IMR-90 (cell line): Measurements from ENCODE around the gene ATP11A.

Source experiments
- CEBPB ChIP-seq: IDR thresholded peaks from 2 replicates; pipeline ENCODE4 v1.6.1; 2012; ENCODE audit warnings: low read depth, low read length, improper control_type of control experiment
- MXI1 ChIP-seq: IDR thresholded peaks from 2 replicates; pipeline ENCODE4 v1.6.1; 2012; ENCODE audit warnings: low read depth, mild to moderate bottlenecking, low read length, moderate library complexity, borderline replicate concordance
- POLR2A ChIP-seq: IDR thresholded peaks from 2 replicates; pipeline ENCODE4 v1.6.1; 2012; ENCODE audit warnings: mild to moderate bottlenecking, low read depth, low read length
- RAD21 ChIP-seq: IDR thresholded peaks from 2 replicates; pipeline ENCODE4 v1.6.1; 2012; ENCODE audit warnings: low read length, improper control_type of control experiment
- RFX5 ChIP-seq: IDR thresholded peaks from 2 replicates; pipeline ENCODE4 v1.8.0; 2012; ENCODE audit warnings: low read depth, mild to moderate bottlenecking, low read length, moderate library complexity
- SMC3 ChIP-seq: fragments of 150-350 bp; IDR thresholded peaks from 2 replicates; pipeline ENCODE4 v1.6.1; 2016; ENCODE audit warnings: low read depth, mild to moderate bottlenecking, antibody characterized with exemption, low read length, moderate library complexity
- TF ChIP-seq, protein P1 (sequence below): conservative IDR thresholded peaks from 2 replicates; pipeline ENCODE4 v1.5.1; 2012; ENCODE audit warnings: mild to moderate bottlenecking, low read depth, low read length, improper control_type of control experiment
- TF ChIP-seq, protein P2 (sequence below): fragments of 150-350 bp; IDR thresholded peaks from 2 replicates; pipeline ENCODE4 v1.6.1; 2017; ENCODE audit warnings: mild to moderate bottlenecking, antibody characterized with exemption, low read length, low read depth
- TF ChIP-seq, protein P3 (sequence below): fragments of 150-350 bp; IDR thresholded peaks from 2 replicates; pipeline ENCODE4 v1.6.1; 2016; ENCODE audit warnings: low read depth, mild to moderate bottlenecking, low read length, moderate library complexity, borderline replicate concordance

DNA sequence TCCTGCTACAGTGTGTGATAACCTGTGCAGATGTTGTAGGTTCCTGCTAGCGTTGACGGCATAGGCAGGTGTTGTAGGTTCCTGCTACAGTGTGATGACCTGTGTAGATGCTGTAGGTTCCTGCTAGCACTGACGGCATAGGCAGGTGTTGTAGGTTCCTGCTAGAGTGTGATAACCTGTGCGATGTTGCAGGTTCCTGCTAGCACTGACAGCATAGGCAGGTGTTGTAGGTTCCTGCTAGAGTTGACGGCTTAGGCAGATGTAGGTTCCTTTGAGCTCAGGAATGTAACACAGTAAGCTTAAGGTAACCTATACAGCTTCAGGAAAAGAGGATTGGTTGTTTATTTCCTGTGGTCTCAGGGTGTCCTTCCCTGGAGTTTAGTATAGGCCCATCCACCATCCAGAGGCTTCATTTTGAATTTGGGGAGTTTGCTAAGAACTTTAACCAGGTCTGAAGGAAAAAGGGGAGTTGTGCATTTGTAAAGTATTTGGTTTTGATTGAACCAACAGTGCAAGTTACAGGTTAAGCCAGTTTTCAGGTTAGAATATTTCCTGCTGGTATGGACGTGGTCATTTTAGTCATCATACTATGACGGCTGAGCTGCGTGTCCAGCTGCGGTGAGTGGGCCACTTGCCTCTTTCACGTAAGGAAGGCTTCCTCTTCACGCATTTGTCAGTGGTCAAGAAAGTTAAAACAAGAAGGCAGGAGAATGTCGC is 53.8 kb downstream of the ATP11A start:
- TF ChIP-seq, protein P1, sequence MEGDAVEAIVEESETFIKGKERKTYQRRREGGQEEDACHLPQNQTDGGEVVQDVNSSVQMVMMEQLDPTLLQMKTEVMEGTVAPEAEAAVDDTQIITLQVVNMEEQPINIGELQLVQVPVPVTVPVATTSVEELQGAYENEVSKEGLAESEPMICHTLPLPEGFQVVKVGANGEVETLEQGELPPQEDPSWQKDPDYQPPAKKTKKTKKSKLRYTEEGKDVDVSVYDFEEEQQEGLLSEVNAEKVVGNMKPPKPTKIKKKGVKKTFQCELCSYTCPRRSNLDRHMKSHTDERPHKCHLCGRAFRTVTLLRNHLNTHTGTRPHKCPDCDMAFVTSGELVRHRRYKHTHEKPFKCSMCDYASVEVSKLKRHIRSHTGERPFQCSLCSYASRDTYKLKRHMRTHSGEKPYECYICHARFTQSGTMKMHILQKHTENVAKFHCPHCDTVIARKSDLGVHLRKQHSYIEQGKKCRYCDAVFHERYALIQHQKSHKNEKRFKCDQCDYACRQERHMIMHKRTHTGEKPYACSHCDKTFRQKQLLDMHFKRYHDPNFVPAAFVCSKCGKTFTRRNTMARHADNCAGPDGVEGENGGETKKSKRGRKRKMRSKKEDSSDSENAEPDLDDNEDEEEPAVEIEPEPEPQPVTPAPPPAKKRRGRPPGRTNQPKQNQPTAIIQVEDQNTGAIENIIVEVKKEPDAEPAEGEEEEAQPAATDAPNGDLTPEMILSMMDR: no peak
- TF ChIP-seq, protein P2, sequence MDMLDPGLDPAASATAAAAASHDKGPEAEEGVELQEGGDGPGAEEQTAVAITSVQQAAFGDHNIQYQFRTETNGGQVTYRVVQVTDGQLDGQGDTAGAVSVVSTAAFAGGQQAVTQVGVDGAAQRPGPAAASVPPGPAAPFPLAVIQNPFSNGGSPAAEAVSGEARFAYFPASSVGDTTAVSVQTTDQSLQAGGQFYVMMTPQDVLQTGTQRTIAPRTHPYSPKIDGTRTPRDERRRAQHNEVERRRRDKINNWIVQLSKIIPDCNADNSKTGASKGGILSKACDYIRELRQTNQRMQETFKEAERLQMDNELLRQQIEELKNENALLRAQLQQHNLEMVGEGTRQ: no peak
- TF ChIP-seq RFX5 (no peak), RAD21 (no peak), CEBPB (no peak), POLR2A (no peak), SMC3 (no peak), MXI1 (no peak)
- TF ChIP-seq, protein P3, sequence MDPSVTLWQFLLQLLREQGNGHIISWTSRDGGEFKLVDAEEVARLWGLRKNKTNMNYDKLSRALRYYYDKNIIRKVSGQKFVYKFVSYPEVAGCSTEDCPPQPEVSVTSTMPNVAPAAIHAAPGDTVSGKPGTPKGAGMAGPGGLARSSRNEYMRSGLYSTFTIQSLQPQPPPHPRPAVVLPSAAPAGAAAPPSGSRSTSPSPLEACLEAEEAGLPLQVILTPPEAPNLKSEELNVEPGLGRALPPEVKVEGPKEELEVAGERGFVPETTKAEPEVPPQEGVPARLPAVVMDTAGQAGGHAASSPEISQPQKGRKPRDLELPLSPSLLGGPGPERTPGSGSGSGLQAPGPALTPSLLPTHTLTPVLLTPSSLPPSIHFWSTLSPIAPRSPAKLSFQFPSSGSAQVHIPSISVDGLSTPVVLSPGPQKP: no peak
